Mucosa of descending colon (tissue), 3 donors: Measurements from ENCODE around the gene DMRTB1. TPM values are rescaled to one million over a fixed set of nuclear protein-coding genes. Genes with fewer than 3 reads are reported as not detected.

Experiments used
- ATAC-seq: fragments of 200-7000 bp; cut with Tn5 transposase; one replicate; pipeline ENCODE4 v1.9.1; 2020; ENCODE audit warnings: mild to moderate bottlenecking, moderate library complexity
- DNase-seq, 3 donors: peaks; one replicate each; pipeline ENCODE4 v3.0.0-alpha.2; 2020
- H3K36me3 ChIP-seq: fragments of 200-600 bp; one replicate; pipeline ENCODE4 v1.8.0; 2021; ENCODE audit warnings: low read depth, mild to moderate bottlenecking
- H3K4me1 ChIP-seq: fragments of 200-600 bp; one replicate; pipeline ENCODE4 v1.8.0; 2021; ENCODE audit warnings: low read depth, mild to moderate bottlenecking
- H3K4me3 ChIP-seq: fragments of 200-600 bp; one replicate; pipeline ENCODE4 v1.8.0; 2021; ENCODE audit warnings: mild to moderate bottlenecking
- H3K9me3 ChIP-seq: fragments of 200-600 bp; one replicate; pipeline ENCODE4 v1.8.0; 2021; ENCODE audit warnings: mild to moderate bottlenecking
- CTCF ChIP-seq: fragments of 200-600 bp; IDR thresholded peaks from one replicate; pipeline ENCODE4 v1.8.0; 2022; ENCODE audit warnings: antibody characterized with exemption, mild to moderate bottlenecking
- intact Hi-C, 2 donors: fragments of 100-400 bp; cut with DNase I in 1 of 2; cut with micrococcal nuclease in 1 of 2; formaldehyde crosslinking; loops; one replicate each; pipeline versions ENCODE4 v1.11.0 to v1.11.1; 2022; cut with DNase I, micrococcal nuclease
- total RNA-seq, 3 donors: library from RNA; stranded (reverse); fragmentation: NEBNext Ultra II Directional in 2 of 3; extraction: Animal tissue kit (Norgen Biotek cat#: 25700) in 2 of 3; gene quantifications; one replicate each; pipeline versions ENCODE4 v1.2.1 to v1.2.4, GENCODE V29; 2021 to 2023
- donor health status: DM: no; HTN: no; CAD: no; lungs with moderate emphysema.
- donor health status: DM: no; HTN: no; CAD: no.
- donor health status: DM: no; HTN: yes; CAD: no.

DMRTB1 gene
- total RNA-seq, 3 donors from 2014 or later, result not detected

- DNase-seq (no peak), ATAC-seq (no peak)
- intact Hi-C loops, result no loop called here
Measured at GRCh38 chr1:53412285-53413174, 46.7 kb upstream of the DMRTB1 start.

GRCh38 chr1:53413175-53414001 lies 45.8 kb upstream of the DMRTB1 start:
- peak; percentile 66 for ATAC-seq
- TF ChIP-seq CTCF, result no peak
- DNase-seq, result no peak
- Histone ChIP-seq H3K4me3 (no peak overlapping the region), H3K4me1 (no peaks in the 10 kb centered on the region), H3K9me3 (no peaks in the 10 kb centered on the region), H3K36me3 (no peaks in the 10 kb centered on the region)
- intact Hi-C loops, result no loop called here

More at GRCh38 chr1:53412285-53413174, 46.7 kb upstream of the DMRTB1 start:
- Histone ChIP-seq H3K4me3 (no peak overlapping the region), H3K36me3 (no peaks in the 10 kb centered on the region), H3K4me1 (no peaks in the 10 kb centered on the region), H3K9me3 (no peaks in the 10 kb centered on the region)
- no peak for TF ChIP-seq CTCF

GRCh38 chr1:53414632-53415031 lies 44.6 kb upstream of the DMRTB1 start:
- TF ChIP-seq CTCF, result no peak
- Histone ChIP-seq H3K36me3 (no peaks in the 10 kb centered on the region), H3K4me3 (no peak overlapping the region), H3K9me3 (no peaks in the 10 kb centered on the region), H3K4me1 (no peaks in the 10 kb centered on the region)
- intact Hi-C loops, result no loop called here
- DNase-seq, result no peak
- ATAC-seq, result no peak

GRCh38 chr1:53415432-53415831 lies 43.8 kb upstream of the DMRTB1 start:
- Histone ChIP-seq H3K36me3 (no peaks in the 10 kb centered on the region), H3K4me3 (no peak overlapping the region), H3K9me3 (no peaks in the 10 kb centered on the region), H3K4me1 (no peaks in the 10 kb centered on the region)
- no peak for TF ChIP-seq CTCF
- no peak for ATAC-seq
- intact Hi-C loops, result no loop called here
- DNase-seq, result no peak

- DNase-seq (no peak), ATAC-seq (no peak)
- intact Hi-C loops, result no loop called here
- H3K4me1 ChIP-seq, result no peaks in the 10 kb centered on the region
- no peak for TF ChIP-seq CTCF
- peaks cover 3% of the 10 kb centered on the region for H3K9me3 ChIP-seq
- H3K4me3 ChIP-seq, result no peak overlapping the region
- H3K36me3 ChIP-seq, result no peaks in the 10 kb centered on the region
Measured at GRCh38 chr1:53416269-53416813, 42.9 kb upstream of the DMRTB1 start.
